ENCODE measurements around the gene FAM47E.
"Not testable (repeated sequence)": the region's sequence is repeated elsewhere in the genome, so short reads cannot be mapped to it uniquely, and the experiment has no call there.

The FAM47E gene

DNA sequence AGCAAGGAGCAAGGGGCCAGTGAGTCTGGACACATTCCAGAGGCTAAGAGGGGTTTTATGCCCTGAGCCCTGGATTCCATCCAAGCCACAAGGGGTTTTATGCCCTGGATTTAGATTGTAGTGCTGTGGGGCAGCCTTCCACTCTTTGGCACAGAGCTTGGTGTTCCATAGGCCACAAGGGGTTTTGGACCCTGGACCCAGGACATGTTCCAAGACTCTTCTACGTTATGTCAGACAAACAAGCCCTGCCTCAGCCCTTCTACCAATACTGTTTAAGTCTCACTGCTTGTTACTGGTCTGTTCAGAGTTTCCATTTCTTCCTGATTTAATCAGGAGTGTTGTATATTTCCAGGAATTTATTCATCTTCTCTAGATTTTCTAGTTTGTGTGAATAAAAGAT, 25.1 kb upstream of the FAM47E start:
- DNase-seq (ENCODE audit: low read depth): no peak

DNA sequence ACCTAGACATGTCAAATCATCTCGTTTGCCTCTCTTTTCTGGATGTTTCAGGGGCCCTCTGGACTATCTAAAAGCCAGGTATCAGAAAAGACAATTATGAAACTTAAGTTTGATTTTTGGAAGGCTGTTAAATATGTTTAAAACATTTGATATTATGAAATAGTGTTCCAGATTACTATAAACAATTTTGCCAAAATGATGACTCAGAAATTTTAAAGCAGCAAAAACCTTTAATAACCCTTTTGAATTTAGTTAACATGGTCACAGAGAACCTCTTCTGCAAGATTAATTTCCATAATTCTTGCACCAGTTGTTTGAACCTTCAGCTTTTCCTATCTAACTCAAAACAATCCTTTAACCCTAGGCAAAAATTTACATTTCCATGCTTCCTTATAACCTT, 18.8 kb upstream of the FAM47E start:
- no peak for DNase-seq (ENCODE audit: low read depth)

DNA sequence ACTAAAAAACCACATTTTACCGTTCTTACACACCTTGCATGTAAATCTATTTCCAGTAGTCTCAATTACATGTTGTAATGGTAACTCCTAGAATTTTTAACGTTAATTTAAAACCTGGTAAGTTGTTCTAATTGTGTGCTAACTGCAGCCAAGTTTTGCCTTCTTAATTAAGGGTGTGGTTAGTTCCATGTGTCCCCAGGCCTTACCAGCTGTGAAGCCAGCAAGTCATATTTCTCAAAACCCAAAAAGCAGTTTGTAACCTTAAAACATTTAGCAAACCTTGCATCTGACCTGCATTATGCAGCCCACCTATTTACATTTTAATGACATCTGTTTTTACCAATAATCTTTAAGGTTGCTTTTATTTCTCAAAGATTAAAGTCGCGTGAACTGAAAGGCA, 18.4 kb upstream of the FAM47E start:
- DNase-seq (ENCODE audit: low read depth): no peak

DNA sequence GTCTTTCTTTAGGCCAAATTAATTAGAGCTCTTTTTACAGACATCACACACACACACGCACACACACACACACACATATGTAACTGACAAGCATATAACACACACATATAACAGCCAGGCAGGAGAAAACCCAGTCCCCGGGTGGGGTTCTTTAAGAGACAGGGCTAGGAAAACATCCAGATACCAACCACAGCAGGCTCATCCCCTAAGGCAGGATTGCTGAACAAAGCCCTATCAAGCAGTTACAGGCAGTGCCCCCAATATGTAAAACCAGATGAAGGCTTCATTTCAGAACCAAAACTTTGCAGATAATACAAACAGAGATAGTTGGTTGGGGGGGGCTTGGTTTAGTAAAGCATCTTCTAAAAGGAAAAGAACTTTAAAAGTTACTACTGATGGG, 18.0 kb upstream of the FAM47E start:
- no peak for DNase-seq (ENCODE audit: low read depth)

DNA sequence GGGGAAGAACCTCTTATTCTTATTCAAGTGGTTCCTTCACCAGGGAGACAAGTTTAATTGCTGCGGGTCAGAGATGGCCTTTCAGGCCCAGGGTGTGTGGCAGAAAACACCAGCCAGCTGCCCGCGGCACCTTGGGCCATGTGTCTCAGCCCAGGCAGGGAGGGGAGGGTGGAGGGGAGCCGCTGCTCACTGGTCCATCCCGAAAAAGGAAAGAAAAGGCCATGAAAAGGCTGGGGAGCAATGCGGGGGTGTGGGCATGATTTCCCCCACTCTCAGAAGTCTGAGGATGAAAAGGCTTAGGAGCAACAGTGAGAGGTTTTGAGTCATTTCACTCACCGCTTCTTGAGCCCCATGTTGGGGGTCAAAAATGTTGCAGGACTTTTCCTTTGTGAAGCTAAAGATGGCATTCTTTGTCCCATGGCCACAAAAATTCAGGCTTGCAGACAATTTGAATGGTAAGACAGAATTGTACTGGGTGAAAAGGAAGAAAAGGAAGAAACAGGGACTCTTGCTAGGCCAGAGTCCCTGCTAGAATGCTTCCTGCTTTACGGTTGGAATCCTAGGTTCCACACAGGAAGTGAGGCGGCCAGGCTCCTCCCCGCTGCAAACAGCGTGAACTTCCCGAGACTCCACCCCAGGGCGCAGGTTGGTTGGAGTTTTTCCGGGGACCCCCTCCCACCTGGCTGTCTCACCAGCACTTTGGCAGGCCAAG, 17.4 kb upstream of the FAM47E start:
- DNase-seq (ENCODE audit: low read depth): no peak

DNA sequence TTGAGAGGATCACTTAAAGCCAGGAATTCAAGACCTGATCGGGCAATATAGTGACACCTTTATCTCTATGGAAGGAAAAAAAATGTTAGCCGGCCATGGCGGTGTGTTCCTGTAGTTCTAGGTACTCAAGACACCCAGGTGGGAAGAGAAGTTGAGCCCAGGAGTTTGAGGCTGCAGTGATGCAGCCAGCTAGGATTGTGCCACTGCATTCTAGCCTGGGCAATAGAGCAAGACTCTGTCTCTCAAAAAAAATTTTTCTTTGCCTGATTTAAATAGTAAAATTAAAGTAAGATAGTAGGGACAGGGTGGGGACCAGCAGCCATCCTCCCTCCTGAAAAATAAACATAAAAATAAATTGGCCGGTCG, 16.9 kb upstream of the FAM47E start:
- no peak for DNase-seq (ENCODE audit: low read depth)

DNA sequence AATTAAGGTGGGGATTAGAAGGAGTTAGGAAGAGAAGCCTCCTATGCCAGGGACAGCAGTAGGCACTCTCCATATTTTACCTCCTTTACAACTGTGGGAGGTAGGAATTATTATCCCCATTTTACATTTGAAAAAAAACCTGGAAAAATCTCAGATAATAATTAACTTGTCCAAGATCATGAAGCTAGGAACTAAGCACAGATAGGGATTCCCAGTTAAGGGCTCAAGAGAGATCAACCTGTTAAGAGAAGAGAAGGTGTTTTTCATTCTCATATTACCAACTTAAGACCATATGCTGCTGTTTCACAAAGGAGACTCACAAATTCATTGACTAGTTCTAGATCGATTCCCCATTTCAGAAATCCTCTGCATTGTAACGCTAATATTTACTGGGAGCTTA, 16.1 kb upstream of the FAM47E start:
- no peak for DNase-seq (ENCODE audit: low read depth)

DNA sequence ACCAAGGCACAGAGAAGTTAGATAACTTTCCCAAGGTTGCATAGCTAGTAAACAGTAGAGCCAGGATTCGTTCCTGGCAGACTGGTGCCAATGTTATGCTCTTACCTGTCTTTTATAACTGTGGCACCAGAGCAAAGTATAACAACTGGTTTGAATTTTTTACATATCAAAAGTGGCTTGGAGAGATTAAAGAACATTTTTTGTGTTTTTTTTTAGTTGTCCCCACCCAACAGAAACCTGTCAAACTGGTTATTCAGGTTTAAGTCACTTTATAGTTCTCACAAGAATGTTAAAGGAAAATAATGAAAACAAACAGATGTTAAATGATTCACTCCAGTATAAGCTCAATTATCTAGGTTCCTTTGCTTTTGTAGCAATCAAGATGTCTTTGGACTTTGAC, 15.6 kb upstream of the FAM47E start:
- DNase-seq (ENCODE audit: low read depth): no peak

- DNase-seq (ENCODE audit: low read depth): no peak
Observed at GRCh38 chr4:76238236-76238635, 13.3 kb upstream of the FAM47E start.

DNA sequence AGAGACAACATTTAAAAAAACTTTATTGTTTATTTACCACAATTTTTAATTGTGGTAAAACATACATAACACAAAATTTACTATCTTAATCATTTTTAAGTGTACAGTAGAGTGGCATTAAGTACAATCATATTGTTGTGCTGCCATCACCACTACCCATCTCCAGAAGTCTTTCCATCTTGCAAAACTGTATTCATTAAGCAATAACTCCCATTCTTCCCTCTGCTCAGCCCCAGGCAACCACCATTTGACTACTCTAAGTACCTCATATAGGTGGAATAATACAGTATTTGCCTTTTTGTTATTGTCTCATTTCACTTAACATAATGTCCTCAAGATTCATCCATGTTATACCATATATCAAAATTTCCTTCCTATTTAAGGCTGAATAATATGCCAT, 12.8 kb upstream of the FAM47E start:
- DNase-seq (ENCODE audit: low read depth): no peak

GRCh38 chr4:76240236-76240635, 11.3 kb upstream of the FAM47E start:
- DNase-seq (ENCODE audit: low read depth): no peak

GRCh38 chr4:76243877-76244276, 7.6 kb upstream of the FAM47E start:
- DNase-seq (ENCODE audit: low read depth): not testable (repeated sequence)

GRCh38 chr4:76246025-76246424, 5.5 kb upstream of the FAM47E start:
- no peak for DNase-seq (ENCODE audit: low read depth)

GRCh38 chr4:76246852-76247251, 4.7 kb upstream of the FAM47E start:
- no peak for DNase-seq (ENCODE audit: low read depth)

DNA sequence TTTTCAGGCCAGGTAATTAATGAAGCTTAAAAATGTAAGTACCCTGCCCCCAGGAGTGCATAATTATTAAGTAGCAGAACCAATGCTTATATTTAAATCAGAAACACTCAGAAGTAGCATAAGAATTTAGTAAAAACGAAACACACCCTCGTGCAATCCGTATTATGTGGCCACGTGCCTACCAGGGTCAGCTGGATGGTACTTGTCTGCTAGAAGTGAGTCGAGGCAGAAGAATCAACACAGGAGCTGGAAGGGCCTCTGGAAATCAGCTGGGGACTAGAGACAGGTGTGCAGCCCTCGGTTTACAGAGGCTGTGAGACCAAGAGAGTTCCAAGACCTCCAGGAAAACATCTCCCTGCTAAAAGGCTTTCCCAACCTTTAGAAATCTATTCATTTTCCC, 559 bp upstream of the FAM47E start:
- no peak for DNase-seq (ENCODE audit: low read depth)

DNA sequence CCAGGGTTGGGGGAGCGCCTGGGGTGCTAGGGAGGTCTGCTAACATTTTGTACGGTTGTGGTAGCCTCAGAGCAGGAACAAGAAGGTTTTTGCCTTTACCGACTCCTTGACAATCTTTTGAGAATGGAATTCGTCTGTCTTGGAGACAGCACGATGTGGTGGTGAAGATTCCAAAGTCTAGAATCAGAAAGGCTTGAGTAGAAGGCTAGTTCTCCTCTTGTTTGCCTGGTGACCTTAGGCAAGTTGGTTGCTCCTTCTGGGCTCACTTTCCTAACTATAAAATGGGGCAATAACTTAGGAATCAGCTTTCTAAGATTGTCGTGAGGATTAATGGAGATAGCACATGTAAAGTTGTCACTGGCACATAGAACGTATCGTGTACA, 741 bp downstream of the FAM47E start:
- DNase-seq (ENCODE audit: low read depth): no peak

DNA sequence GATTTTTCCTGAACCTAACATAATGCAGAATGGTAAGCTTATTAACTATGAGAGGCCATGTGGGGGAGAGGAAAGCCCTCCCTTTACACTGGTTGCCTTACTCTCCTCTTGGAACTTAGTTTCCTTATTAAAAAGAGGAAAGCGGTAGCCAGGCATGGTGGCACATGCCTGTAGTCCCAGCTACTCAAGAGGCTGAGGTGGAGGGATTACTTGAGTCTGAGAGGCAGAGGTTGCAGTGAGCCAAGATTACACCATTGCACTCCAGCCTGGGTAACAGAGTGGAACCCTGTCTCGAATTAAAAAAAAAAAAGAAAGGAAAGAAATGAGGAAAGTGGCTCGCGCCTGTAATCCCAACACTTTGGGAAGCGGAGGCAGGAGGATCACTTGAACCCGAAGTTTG, 2.0 kb downstream of the FAM47E start:
- no peak for DNase-seq (ENCODE audit: low read depth)

DNA sequence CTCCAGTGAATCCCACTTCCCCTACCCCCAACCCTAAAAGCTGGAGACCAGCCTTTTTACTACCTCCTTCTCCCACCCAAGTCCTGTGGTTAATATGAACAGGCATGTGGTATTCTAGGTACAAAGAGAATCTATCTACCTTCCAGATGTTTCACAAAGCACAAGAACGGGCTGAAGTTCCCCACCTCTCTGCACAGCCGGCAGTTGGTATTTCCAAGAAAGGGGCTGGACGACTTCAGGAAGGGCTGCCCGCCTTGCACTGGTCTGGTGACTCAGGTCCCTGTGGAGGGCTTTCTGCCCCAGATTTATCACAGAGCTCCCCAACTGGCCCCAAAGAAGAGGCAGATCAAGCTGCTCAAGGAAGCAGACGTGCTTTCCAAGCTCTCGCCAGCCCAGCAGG, 4.5 kb downstream of the FAM47E start:
- no peak for DNase-seq (ENCODE audit: low read depth)

DNA sequence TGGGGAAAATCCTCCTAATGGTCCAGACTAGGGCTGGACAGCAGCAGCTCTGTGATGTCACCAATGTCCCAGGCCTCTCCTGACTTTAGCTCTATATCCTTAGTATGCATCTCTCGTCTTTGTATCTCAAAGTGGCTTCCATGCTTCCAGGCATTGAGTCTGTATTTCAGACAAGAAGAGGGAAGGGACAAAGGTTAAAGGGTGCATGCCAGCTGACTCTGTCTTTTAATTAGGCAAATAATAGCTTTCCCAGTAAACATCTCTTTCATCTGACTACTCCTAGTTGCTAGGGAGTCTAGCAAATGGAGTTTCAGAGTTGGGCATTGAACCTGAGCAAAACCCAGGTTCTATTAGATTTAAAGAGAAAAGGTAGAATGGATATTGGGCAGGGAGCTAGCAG, 5.4 kb downstream of the FAM47E start:
- no peak for DNase-seq (ENCODE audit: low read depth)

- DNase-seq (ENCODE audit: low read depth): no peak
Observed at GRCh38 chr4:76257824-76258223, 6.3 kb downstream of the FAM47E start.

- DNase-seq (ENCODE audit: low read depth): no peak
Observed at GRCh38 chr4:76260571-76260970, 9.1 kb downstream of the FAM47E start.

DNA sequence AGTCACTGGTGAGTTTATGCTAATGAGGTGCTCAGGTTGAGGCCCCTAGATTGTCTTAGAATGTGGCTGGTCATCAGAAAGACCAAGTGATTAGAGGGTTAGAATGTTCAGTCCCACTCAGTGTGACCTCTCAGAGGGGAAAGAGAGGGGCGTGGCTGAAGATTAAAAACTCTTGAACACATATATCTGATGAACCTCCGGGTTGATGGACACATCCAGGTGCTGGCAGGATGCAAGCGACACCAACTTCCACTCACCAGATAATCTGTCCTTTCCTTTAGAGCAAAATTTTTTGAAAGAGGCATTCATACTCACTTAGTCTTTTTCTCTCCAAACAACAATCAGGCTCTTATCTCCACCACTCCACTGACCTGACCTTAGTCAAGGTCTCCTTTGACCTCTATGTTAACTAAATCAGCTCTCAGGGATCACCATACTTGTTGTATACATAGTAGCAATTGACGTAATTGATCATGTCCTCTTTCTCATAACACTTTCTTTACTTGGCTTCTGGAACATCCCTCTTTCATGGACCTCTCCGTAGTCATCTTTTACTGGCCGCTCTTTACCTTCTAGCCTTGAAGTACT, 14.2 kb downstream of the FAM47E start:
- no peak for DNase-seq (ENCODE audit: low read depth)

- no peak for DNase-seq (ENCODE audit: low read depth)
Observed at GRCh38 chr4:76266627-76267026, 15.1 kb downstream of the FAM47E start.

DNA sequence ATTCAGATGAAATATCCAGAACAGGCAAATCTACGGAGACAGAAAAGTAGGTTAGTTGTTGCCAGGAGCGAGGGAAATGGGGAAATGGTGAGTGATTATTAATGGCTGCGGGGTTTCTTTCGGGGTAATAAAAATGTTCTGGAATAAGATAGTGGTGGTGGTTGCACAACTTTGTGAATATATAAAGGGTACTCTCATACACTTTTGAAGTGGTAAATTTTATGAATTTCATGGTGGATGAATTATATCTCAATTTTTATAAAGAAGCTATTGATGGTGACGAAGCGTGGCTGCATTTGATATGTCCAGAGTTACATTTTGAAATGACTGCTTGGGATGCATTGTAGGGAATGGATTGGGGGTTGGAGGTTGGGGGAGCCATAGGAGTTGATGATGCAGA, 16.3 kb downstream of the FAM47E start:
- DNase-seq (ENCODE audit: low read depth): no peak

Data from stimulated activated CD8-positive, alpha-beta memory T cell treated with anti-CD3 and anti-CD28 coated beads, Interleukin-12 subunit alpha, Interleukin-12 subunit beta, amount 100 ng/mL, for 4 hours (primary cell).